ENCODE results near the gene PLCG1.

Gene PLCG1

GRCh38 chr20:41145821-41146620, 8.7 kb downstream of the PLCG1 start:
- no peaks in the 10 kb centered on the region for H3K27me3 ChIP-seq (ENCODE audit: control insufficient read depth, insufficient read depth, low read length)
- H3K36me3 ChIP-seq (ENCODE audit: control insufficient read depth, insufficient read depth, low read length) = peaks cover 11% of the 10 kb centered on the region
- H3K9me3 ChIP-seq (ENCODE audit: control insufficient read depth, insufficient read depth, low read length) = no peaks in the 10 kb centered on the region
- H3K9ac ChIP-seq (ENCODE audit: low read depth, low read length) = no peak overlapping the region
- H3K27ac ChIP-seq (ENCODE audit: low read depth, low read length) = no peak overlapping the region
- no peak overlapping the region for H3K4me3 ChIP-seq (ENCODE audit: low read depth, low read length)
- H3K4me1 ChIP-seq (ENCODE audit: control insufficient read depth, insufficient read depth, low read length) = peaks cover 18% of the 10 kb centered on the region

- Histone ChIP-seq H3K9me3 (ENCODE audit: control insufficient read depth, insufficient read depth, low read length) (no peaks in the 10 kb centered on the region), H3K4me3 (ENCODE audit: low read depth, low read length) (no peak overlapping the region), H3K36me3 (ENCODE audit: control insufficient read depth, insufficient read depth, low read length) (peaks cover 11% of the 10 kb centered on the region), H3K27me3 (ENCODE audit: control insufficient read depth, insufficient read depth, low read length) (no peaks in the 10 kb centered on the region), H3K9ac (ENCODE audit: low read depth, low read length) (no peak overlapping the region), H3K4me1 (ENCODE audit: control insufficient read depth, insufficient read depth, low read length) (peaks cover 9% of the 10 kb centered on the region), H3K27ac (ENCODE audit: low read depth, low read length) (no peak overlapping the region)
Observed at GRCh38 chr20:41147767-41148191, 10.4 kb downstream of the PLCG1 start.

DNA sequence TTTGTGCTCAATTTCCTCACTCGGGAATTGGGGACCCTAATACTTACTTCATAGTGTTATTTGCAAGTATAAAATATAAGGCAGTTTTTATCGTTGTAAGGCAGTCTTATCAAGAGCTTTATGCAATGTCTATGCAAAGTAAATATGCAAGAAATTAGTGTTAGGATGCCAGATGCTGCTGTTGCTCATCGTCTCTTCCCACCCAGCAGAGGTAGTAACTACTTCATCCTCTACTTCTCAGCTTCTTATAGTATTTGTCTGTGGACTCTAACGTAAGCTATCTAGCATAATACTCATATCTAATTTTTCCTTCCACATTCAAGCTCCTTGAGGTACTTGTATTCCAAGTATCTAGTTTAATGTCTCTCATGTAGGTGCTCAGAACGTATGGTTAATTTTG, 11.6 kb downstream of the PLCG1 start:
- H3K4me3 ChIP-seq (ENCODE audit: low read depth, low read length) = no peak overlapping the region
- peaks cover 7% of the 10 kb centered on the region for H3K36me3 ChIP-seq (ENCODE audit: control insufficient read depth, insufficient read depth, low read length)
- no peaks in the 10 kb centered on the region for H3K27me3 ChIP-seq (ENCODE audit: control insufficient read depth, insufficient read depth, low read length)
- no peak overlapping the region for H3K27ac ChIP-seq (ENCODE audit: low read depth, low read length)
- no peaks in the 10 kb centered on the region for H3K9me3 ChIP-seq (ENCODE audit: control insufficient read depth, insufficient read depth, low read length)
- H3K9ac ChIP-seq (ENCODE audit: low read depth, low read length) = no peak overlapping the region
- peaks cover 3% of the 10 kb centered on the region; the same call in 1 of the 2 replicates for H3K4me1 ChIP-seq (ENCODE audit: control insufficient read depth, insufficient read depth, low read length)

DNA sequence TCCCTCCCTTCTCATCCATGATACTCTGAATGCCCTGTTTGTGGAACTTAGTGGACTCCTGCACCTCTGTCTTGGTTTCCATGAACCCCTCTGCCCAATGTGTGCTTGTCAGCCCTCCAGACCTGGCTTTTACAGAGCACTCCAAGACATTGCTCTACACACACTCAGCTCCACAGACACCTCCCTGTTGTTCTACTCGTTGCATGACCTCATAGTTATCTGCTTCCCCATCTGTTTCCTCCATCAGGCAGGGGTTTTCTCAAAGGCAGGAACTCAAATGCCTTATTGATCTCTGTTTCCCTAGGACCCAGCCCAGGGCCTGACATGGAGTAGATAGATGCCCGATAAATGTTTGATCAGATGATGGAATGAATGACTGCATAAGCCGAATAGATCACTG, 13.3 kb downstream of the PLCG1 start:
- Histone ChIP-seq H3K9ac (ENCODE audit: low read depth, low read length) (no peak overlapping the region), H3K4me1 (ENCODE audit: control insufficient read depth, insufficient read depth, low read length) (peaks cover 14% of the 10 kb centered on the region; the same call in 1 of the 2 replicates), H3K36me3 (ENCODE audit: control insufficient read depth, insufficient read depth, low read length) (no peaks in the 10 kb centered on the region), H3K4me3 (ENCODE audit: low read depth, low read length) (no peak overlapping the region), H3K27ac (ENCODE audit: low read depth, low read length) (no peak overlapping the region), H3K9me3 (ENCODE audit: control insufficient read depth, insufficient read depth, low read length) (no peaks in the 10 kb centered on the region), H3K27me3 (ENCODE audit: control insufficient read depth, insufficient read depth, low read length) (no peaks in the 10 kb centered on the region)

DNA sequence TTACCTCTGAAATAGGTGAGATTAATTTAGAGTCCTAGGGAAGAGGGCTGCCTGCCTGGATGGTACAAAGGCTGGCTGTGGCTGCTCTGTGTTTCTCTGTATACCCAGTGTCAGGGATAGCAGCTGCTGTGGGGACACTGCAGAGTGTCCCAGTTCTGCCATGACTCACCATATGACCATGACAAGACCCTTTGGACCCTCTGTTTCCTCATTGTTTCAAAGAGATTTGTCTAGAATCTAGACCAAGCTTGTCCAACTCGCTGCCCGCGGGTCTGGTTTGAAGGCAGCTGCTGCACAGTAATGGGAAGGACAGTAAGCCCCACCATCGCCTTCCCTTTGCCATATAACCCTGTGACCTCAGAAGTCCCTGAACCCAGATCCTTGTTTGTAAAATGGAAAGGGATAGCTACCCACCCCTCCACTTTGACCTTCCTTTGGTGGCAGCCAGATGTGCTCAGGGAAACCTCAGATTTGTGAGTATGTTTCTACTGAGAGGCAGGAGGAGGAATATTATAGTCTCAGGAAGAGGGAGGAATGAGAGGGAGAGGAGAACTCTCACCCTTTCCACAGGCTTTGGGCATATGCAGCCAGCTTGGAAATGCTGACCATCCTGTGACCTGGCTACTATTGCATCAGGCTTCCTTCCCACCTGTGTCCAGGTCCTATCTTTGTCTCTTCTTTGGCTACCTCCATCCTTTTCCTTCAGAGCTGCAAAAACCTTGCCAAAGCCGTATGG, 14.0 kb downstream of the PLCG1 start:
- Histone ChIP-seq H3K9me3 (ENCODE audit: control insufficient read depth, insufficient read depth, low read length) (no peaks in the 10 kb centered on the region), H3K4me3 (ENCODE audit: low read depth, low read length) (no peak overlapping the region), H3K4me1 (ENCODE audit: control insufficient read depth, insufficient read depth, low read length) (peaks cover 14% of the 10 kb centered on the region; the same call in 1 of the 2 replicates), H3K27ac (ENCODE audit: low read depth, low read length) (no peak overlapping the region), H3K36me3 (ENCODE audit: control insufficient read depth, insufficient read depth, low read length) (no peaks in the 10 kb centered on the region), H3K27me3 (ENCODE audit: control insufficient read depth, insufficient read depth, low read length) (no peaks in the 10 kb centered on the region), H3K9ac (ENCODE audit: low read depth, low read length) (no peak overlapping the region)

DNA sequence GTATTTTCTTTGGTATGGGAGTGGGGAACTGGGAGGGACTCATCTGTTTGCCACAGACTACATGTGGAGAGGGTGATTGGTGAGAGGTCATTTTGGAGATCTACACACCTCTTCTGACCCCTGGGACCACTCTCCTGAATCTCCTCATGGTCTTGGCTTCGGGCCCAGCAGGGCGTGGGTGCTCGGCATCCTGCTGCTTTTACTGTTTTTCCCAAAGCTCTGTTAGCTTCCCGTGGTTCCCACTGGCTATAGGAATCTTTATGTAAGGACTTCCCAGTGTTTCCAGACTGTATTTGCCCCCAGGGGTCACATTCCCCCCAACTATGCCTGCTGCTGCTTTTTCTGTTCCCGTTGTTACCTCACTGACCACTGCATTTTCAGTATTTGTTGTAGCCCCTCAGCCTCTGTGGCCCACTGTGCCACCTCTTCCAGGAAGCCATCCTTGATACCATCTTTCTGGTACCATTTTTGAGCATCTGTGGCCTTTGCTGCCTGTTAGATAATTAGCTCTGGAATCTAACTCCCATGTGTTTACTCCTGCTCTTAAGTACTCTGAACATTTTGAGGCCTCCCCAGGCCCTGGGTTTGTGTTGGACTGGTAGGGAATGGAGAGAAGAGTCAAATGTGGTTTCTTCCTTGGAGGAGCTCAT, 14.9 kb downstream of the PLCG1 start:
- H3K9ac ChIP-seq (ENCODE audit: low read depth, low read length) = no peak overlapping the region
- H3K36me3 ChIP-seq (ENCODE audit: control insufficient read depth, insufficient read depth, low read length) = no peaks in the 10 kb centered on the region
- H3K27ac ChIP-seq (ENCODE audit: low read depth, low read length) = no peak overlapping the region
- no peaks in the 10 kb centered on the region for H3K9me3 ChIP-seq (ENCODE audit: control insufficient read depth, insufficient read depth, low read length)
- H3K4me1 ChIP-seq (ENCODE audit: control insufficient read depth, insufficient read depth, low read length) = peaks cover 14% of the 10 kb centered on the region; the same call in 1 of the 2 replicates
- H3K27me3 ChIP-seq (ENCODE audit: control insufficient read depth, insufficient read depth, low read length) = no peaks in the 10 kb centered on the region
- no peak overlapping the region for H3K4me3 ChIP-seq (ENCODE audit: low read depth, low read length)

GRCh38 chr20:41154436-41155176, 17.3 kb downstream of the PLCG1 start:
- peaks cover 18% of the 10 kb centered on the region; the same call in 1 of the 2 replicates for H3K4me1 ChIP-seq (ENCODE audit: control insufficient read depth, insufficient read depth, low read length)
- no peak overlapping the region for H3K4me3 ChIP-seq (ENCODE audit: low read depth, low read length)
- H3K36me3 ChIP-seq (ENCODE audit: control insufficient read depth, insufficient read depth, low read length) = peaks cover 8% of the 10 kb centered on the region
- H3K27me3 ChIP-seq (ENCODE audit: control insufficient read depth, insufficient read depth, low read length) = no peaks in the 10 kb centered on the region
- peak overlapping the region; percentile 3 for H3K27ac ChIP-seq (ENCODE audit: low read depth, low read length)
- no peak overlapping the region for H3K9ac ChIP-seq (ENCODE audit: low read depth, low read length)
- H3K9me3 ChIP-seq (ENCODE audit: control insufficient read depth, insufficient read depth, low read length) = no peaks in the 10 kb centered on the region

DNA sequence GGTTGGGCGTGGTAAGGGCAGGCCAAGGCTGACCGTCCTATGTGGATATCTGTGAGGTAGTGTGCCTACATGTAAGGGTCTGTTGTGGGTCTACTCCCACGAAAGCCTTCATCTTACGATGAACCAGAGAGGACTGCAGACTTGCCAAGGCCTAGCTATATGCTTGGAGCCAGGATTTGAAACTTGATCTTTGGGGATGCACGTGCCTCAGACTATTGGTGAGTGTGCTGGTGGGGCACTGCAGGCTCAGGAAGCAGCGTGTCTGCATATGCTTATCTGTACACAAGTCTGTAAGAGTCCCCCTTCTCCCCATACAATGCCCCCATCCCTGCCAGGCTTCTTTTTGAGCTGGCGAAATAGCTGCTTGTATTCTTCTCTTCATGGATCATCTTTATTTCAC, 17.9 kb downstream of the PLCG1 start:
- H3K36me3 ChIP-seq (ENCODE audit: control insufficient read depth, insufficient read depth, low read length) = peaks cover 15% of the 10 kb centered on the region
- H3K9ac ChIP-seq (ENCODE audit: low read depth, low read length) = no peak overlapping the region
- peaks cover 18% of the 10 kb centered on the region; the same call in 1 of the 2 replicates for H3K4me1 ChIP-seq (ENCODE audit: control insufficient read depth, insufficient read depth, low read length)
- no peak overlapping the region for H3K27ac ChIP-seq (ENCODE audit: low read depth, low read length)
- H3K9me3 ChIP-seq (ENCODE audit: control insufficient read depth, insufficient read depth, low read length) = no peaks in the 10 kb centered on the region
- H3K27me3 ChIP-seq (ENCODE audit: control insufficient read depth, insufficient read depth, low read length) = no peaks in the 10 kb centered on the region
- no peak overlapping the region for H3K4me3 ChIP-seq (ENCODE audit: low read depth, low read length)

- no peak overlapping the region for H3K9ac ChIP-seq (ENCODE audit: low read depth, low read length)
- peaks cover 18% of the 10 kb centered on the region; the same call in 1 of the 2 replicates for H3K4me1 ChIP-seq (ENCODE audit: control insufficient read depth, insufficient read depth, low read length)
- no peak overlapping the region for H3K4me3 ChIP-seq (ENCODE audit: low read depth, low read length)
- H3K27ac ChIP-seq (ENCODE audit: low read depth, low read length) = no peak overlapping the region
- no peaks in the 10 kb centered on the region for H3K9me3 ChIP-seq (ENCODE audit: control insufficient read depth, insufficient read depth, low read length)
- H3K36me3 ChIP-seq (ENCODE audit: control insufficient read depth, insufficient read depth, low read length) = peaks cover 39% of the 10 kb centered on the region
- H3K27me3 ChIP-seq (ENCODE audit: control insufficient read depth, insufficient read depth, low read length) = no peaks in the 10 kb centered on the region
Observed at GRCh38 chr20:41158082-41158625, 20.8 kb downstream of the PLCG1 start.

DNA sequence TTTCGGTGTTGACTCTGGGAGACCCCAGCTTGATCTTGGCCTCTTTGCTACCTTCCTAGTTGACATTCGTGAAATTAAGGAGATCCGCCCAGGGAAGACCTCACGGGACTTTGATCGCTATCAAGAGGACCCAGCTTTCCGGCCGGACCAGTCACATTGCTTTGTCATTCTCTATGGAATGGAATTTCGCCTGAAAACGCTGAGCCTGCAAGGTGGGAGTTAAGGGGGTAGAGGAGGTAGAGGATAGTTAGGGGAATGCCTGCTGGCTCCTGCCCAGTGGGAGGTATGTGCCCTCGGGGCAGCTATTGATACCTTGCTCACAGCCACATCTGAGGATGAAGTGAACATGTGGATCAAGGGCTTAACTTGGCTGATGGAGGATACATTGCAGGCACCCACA, 22.2 kb downstream of the PLCG1 start:
- Histone ChIP-seq H3K4me1 (ENCODE audit: control insufficient read depth, insufficient read depth, low read length) (peaks cover 14% of the 10 kb centered on the region; the same call in 1 of the 2 replicates), H3K27ac (ENCODE audit: low read depth, low read length) (no peak overlapping the region), H3K36me3 (ENCODE audit: control insufficient read depth, insufficient read depth, low read length) (peaks cover 53% of the 10 kb centered on the region), H3K9me3 (ENCODE audit: control insufficient read depth, insufficient read depth, low read length) (no peaks in the 10 kb centered on the region), H3K9ac (ENCODE audit: low read depth, low read length) (no peak overlapping the region), H3K27me3 (ENCODE audit: control insufficient read depth, insufficient read depth, low read length) (no peaks in the 10 kb centered on the region), H3K4me3 (ENCODE audit: low read depth, low read length) (no peak overlapping the region)
